GM19455 (cell line): ENCODE results near the gene FOXO1.

Source experiments
- ATAC-seq: cut with Tn5 transposase; IDR thresholded peaks from one replicate; pipeline ENCODE4 v1.9.1; 2021; ENCODE audit not compliant: unreplicated experiment

The FOXO1 gene

DNA sequence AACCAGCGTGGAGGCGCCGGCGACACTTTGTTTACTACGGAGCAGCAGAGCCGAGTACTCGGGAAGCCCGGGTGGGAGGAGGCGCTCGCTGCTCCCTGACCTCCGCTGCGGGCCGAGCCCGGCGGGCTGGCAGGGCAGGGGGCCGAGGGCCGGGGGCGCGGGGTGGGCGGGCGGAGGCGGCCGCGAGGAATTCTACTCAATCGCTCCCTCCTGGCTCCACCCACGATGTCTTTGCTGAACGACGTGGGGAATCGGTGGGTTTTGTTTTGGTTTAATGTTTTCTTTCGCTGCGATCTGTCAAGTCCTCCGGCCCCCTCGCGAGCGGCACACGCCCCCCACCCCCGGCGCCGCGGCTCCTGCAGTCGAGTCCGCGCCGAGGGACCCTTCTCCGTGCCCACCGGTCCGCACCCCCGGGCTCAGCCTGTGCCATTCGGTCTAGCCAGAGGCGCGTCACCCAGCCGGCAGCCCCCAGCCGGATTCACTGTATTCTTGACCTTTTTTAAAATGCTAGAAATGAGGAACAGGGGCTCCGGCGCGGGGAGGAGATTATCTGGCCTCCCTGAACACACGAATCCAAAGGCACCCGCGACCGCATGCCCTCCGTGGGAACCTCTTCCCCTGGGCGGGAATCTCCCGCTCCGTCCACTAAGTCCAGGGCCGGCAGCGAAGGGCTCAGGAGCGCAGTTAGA lies 636 bp upstream of the FOXO1 start:
- ATAC-seq: no peak

DNA sequence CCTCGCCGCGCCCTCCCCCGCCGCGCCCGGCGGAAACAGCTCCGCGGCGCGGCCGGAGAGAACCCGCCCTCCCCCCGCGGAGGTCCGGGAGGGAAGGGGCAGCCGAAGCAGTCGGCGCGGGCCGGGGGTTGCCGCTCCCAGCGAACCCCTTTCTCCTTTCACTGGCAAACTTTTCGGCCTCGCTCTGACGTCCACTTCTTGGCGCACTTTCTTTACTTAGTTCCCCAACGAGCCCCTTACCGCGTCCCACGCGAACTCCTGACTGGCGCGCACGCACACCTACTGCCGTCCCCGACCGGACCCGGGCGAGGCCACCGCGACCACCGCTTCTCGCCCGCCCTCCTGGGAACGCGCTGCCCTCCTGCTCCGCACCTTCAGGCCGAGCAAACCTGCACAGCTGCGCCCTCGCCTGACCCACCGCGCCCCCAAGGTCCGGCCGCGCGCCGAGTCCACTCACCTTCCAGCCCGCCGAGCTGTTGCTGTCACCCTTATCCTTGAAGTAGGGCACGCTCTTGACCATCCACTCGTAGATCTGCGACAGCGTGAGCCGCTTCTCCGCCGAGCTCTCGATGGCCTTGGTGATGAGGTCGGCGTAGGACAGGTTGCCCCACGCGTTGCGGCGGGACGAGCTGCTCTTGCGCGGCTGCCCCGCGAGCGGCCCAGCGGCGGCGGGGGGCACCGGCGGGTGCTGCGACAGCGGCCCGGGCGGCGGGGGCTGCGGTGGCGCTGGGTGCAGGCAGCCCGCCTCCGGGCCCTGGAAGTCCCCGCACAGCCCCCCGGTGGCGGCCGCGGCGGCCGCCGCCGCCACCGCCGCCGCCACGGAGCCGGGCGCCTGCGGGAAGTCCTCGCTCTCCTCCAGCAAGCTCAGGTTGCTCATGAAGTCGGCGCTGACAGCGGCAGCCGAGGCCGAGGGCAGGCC lies 1.1 kb downstream of the FOXO1 start:
- peak; percentile 9 for ATAC-seq

DNA sequence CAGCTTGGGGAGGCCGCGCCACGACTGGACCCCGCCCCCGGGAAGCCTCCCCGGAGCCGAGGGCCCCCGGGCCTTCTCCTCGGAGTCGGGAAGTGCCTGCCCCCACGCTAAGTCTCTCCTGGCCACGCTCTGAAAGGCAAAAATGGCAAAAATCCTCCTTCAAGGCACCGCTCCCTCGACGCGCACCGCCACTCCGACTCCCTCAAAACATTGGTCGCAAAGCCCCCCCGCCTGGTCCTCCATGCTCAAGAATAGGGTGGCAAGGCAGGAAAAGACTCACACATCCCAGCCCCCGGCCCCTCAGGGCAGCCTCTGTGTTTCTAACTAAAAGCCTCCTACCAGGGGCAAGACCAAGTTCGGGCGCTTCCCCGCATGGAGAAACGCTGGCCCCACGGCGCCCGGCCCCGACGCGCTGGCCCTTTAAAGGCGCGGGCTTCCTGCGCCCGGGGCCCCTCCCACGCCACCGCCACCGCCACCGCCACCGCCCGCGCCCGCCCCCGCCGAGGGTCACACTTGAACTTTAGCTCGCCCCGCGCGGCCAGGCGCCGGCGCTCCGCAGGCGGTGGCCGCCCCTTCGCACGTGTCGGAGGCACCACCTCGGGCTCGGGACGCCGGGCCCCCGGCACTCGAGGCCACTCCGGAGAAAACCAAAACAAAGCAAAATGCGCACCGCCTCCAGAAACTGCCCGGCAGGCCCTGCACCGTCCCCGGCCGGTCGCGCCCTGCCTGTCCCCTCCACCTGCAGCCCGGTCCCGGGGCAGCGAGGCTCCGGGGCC lies 1.9 kb downstream of the FOXO1 start:
- peak; percentile 31 for ATAC-seq

DNA sequence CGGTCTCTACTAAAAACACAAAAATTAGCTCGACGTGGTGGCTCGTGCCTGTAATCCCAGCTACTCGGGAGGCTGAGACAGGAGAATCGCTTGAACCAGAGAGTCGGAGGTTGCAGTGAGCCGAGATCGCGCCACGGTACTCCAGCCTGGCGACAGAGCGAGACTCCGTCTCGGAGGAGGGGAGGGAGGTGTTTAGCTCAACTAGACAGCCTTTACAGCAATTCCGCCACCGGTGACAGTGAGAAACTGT lies 2.4 kb downstream of the FOXO1 start:
- ATAC-seq: peak; percentile 16

DNA sequence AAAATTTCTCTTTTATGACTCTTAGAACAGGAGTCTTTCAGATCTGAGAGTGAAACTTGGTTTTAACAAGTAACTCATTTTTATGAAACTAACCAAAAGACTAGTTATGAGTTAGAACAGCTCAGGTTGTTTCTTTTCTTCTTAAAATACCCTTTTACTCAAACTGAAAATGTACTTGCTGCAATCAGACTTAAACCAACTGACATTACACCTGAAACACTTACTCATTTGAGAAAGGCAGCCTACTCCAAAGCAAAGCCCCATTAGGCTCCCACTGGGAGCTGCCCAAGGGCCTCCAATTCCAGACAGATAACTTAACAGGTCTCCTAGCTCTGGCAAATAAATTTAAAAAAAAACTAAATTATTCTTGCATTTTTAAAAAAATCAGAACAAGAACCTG lies 3.6 kb downstream of the FOXO1 start:
- ATAC-seq: peak; percentile 24

DNA sequence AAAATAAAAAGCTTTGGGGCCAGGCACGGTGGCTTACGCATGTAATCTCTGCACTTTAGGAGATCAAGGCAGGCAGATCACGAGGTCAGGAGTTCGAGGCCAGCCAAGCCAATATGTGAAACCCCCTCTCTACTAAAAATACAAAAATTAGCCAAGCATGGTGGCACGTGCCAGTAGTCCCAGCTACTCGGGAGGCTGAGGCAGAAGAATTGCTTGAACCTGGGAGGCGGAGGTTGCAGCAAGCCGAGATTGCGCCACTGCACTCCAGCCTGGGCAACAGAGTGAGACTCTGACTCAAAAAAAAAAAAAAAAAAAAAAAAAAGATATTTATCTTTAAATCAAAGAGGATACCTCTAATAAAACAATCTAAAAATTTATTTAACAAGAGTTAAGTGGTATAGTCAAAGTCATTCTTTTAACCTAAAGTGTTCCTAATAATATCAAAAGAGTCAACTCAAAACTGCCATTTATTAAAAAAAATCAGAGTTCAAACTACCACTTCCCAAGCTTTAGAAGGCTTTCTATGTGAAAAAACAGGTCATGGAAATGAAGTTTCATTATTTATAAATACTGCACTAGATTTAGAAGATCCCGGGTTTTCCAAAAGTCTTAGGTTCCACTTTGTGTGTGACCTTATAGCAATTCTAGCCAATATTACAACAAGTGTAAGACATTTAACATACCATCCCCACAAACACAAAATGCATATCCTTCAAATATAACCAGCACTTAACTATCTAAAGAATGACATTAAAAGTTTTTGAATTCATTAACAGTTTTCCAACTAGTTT lies 4.4 kb downstream of the FOXO1 start:
- ATAC-seq: no peak

DNA sequence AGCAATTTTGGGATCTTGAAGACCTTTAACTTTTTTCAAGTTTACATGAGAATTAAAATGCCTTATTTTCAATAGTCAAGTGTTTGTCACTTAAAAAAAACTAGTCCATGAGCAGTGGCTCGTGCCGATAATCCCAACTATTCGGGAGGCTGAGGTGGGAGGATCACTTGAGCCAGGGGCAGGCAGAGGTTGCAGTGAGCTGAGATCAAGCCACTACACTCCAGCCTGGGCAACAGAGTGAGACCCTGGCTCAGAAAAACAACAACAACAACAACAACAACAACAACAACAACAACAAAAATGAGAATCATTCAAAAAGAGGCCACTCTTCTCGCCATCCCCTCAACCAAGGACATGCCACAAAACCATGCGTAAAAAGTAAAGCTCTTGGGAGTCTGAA lies 5.7 kb downstream of the FOXO1 start:
- ATAC-seq: no peak

DNA sequence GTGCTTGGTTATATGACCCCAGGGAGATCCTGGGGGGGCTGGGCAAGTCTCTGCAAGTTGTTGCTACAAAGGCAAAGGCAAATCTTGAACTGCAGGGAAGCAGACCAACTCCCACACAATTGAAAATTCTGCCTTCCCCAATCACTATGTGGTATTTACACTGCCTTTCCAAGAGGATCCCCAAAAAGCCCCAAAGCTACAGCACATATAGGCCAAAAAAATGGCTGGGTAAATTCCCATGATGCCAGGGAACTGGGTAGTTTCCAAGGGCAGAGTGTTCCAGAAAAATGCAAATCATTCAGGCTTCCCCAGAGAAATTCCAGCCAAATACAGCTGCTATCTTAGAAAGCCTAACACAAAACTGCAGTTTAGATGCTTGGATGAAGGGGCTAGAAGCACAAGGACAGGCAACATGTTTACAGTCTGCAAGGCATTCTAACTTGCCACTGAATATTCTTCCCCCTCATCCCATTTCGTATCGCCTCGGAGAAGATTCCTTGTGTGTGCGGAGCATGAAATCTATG lies 6.2 kb downstream of the FOXO1 start:
- no peak for ATAC-seq

DNA sequence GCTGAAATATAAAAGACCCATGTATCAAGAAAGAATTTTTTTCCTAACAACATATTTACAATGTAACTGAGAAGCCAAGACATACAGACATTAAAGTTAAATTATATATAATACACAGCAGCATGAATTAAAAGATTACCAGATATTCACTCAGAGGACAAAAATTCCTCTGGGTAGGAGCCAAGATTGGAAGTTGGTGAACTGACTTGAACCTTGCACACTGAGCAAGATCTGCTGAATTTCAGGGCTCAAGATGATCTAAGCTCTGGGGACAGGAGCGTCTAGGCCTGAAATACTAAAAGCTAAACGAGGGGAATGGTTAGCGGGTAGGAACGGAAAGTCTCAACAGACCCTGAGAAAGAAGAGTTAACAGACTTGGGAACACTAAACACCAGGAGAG lies 8.5 kb downstream of the FOXO1 start:
- ATAC-seq: no peak

DNA sequence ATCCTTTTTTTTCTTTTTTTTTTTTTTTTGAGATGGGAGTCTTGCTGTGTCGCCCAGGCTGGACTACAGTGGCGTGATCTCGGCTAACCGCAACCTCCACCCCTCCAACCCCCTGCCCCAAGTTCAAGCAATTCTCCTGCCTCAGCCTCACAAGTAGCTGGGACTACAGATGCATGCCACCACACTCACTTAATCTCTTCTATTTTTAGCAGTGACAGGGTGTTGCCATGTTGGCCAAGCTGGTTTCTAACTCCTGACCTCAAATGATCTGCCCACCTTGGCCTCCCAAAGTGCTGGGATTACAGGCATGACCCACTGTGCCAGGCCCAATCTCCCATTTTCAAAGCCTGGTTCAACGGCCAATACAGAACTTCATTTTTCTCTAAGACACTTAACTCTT lies 9.1 kb downstream of the FOXO1 start:
- ATAC-seq: no peak

DNA sequence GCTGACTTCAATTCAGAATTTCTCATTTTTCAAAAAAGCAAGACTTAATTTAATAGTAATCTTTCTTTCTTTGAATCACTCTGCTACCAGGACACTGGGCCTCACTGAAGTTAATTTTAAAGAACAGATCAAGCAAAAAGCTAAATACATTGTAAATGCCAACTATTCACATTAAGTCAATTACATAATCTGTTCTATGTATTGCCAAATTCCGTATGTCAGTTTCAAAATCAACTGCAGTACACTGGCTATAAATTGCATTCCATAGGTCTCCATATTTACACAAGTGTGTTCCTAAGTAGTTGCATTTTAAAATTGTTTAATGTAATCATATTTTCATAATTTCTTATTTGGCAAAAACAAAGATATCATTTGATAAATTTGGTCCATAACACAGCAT lies 10.1 kb downstream of the FOXO1 start:
- no peak for ATAC-seq

DNA sequence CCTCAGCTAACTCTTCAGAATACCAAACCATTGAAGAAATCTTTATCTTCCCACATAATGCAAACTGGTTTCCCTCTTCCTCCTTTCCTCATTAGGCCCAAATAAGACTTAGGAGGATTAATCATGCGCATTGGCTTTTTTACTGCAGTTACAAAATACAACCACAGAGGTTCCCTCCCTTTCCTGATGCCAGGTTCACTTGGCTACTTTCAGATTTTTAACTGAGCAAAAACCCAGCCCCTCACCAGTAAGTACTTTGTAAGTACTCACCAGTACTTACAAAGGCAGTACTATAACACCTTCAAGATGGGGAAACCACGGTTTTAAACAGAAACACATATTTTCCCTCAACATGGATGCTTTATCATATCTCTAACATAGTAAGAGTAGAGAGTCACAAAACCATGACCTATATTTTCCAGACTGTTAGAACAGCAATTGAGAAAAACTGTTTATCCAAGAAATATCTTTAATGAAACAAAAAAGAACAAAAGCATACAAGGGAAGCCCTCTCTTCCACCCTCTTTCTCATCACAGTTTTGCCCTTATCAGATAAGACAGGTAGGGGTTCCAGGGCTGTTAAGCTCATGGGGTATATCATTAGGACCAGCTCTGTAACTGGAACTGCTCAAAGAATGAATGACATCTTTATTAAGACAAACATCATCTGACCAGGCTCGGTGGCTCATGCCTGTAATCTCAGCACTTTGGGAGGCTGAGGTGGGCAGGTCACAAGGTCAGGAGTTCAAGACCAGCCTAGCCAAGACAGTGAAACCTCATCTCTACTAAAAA lies 12.7 kb downstream of the FOXO1 start:
- no peak for ATAC-seq

DNA sequence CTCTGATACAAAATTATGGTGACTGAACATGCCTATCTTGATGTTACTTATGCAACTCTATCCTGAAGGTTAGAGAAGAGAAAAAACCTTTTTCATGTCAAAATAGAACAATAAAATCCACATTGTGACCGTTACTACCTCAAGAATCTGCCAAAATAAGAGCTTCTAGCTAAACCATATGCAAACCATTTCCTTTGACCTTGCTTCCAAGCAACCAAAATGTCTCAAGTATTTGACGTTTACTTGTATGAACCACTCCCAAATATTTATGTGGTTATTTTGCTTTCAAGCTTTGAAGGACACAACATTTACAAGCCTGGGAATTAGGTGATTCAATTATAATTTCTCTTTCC lies 13.9 kb downstream of the FOXO1 start:
- peak; percentile 51 for ATAC-seq

DNA sequence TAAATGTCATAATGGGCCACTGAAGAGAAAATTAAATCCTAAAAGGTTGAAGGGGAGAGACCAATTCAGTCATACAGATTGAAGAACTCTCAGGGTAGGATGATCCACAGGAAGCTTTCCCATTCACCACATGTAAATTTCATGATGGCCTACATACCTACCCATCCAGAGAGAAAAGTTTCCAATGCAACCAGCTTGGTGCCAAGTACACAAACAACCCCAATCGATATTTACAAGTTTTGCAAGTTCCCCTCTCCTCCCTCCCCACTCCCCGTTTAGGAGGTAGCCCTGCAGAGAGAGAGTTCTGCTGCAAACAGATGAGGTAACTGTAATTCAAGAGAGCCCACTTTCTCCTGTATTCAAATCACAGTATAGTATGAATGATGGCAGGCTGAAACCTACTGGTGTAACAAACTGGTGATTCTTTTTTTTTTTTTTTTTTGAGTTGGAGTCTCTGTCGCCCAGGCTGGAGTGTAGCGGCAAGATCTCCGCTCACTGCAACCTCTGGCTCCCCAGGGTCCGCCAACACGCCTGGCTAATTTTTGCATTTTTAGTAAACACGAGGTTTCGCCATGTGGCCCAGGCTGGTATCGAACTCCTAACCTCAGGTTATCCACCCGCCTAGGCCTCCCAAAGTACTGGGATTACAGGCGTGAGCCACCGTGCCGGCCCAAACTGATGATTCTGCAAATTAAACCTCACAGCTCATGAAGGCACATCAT lies 14.4 kb downstream of the FOXO1 start:
- ATAC-seq: peak; percentile 30

DNA sequence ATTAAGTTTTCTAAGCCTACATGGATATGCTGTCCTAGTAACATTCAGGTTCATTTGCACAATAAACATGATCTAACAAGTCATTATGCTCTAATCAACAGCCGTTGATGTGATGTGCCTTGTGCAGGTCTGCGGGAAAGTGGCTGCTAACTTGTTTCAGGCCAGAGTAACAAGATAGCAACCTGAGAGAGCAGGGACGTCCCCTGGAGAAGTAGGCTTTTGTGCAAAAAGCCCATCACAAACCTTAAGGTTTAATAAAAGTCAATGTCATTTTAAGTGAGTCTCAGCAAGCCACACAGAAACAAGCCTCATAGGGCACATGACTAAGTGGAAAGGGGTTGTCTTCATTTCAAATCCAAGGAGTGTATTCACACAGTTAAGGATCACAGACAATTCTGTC lies 17.6 kb downstream of the FOXO1 start:
- no peak for ATAC-seq

DNA sequence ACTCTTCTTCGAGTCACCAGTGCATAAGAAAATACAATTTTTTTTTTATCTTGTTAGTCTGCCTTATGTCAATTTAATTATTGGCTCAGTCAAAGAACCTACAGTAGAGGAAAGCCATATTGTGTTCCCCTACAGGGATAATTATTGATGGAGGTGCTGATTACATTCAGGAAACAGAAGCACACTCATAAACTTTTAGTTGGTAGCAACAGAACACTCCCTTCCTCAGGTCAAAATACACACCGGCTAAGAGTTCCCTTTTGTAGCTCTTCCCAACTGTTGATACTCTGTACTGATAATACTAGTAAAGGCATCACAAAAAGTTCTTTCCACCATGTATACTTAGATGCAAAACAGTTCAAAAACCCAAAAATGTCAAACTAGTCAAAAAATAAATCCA lies 18.4 kb downstream of the FOXO1 start:
- ATAC-seq: no peak

DNA sequence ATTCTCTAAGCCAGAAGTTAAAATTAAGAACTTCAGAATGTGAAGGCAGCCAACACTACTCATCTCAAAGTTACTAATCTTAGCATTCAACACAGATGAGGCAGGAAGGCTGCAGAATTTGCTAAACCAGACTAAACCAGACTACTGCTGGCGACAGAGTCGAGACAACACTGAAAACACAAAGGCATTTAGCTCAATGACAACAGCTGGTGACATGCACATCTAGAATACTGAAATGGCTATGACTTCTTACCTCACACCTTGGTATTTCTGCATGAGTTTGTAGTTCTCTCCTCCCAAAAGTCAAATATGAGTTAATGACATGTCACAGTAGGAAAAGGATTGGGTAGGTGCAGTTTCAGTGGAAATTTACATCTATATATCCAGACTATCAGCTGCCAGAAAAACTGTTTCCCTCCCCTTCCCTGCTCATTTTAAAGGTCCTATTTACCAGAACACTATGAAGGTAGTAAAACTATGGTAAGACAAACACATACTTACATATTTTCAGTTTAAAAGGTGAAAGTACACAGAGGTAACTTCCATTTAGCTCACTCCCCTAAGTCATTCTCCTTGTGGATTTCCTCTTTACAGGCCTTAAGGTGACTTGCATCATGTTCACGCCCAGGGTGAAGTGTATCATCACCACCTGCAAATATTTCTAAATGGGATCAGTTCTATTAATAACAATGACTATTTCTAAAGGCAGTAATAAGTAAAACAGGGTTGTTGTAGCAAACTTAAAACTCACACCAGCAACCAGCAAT lies 21.4 kb downstream of the FOXO1 start:
- no peak for ATAC-seq

DNA sequence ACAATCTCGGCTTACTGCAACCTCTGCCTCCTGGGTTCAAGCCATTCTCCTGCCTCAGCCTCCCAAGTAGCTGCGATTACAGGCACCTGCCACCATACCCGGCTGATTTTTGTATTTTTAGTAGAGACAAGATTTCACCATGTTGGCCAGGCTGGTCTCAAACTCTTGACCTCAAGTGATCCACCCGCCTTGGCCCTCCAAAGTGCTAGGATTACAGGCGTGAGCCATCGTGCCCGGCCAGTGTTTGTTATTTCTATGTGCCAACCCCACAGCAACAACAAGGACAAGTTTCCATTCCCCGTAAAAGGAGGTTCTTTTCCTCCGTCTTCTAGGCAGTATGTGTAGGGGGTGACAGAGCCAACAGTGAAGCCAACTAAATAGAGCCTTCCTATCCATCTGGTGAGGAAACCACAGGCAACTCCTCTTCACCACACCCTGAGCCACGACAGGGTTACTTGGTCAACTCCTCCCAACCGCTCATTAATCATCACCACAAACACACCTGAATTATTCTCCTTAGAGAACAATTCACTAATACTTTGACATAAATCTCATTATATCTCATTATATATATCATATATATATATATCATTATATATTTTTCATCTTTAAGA lies 25.5 kb downstream of the FOXO1 start:
- ATAC-seq: no peak
